ENCODE measurements around the gene CHN2.

- no peak for TF ChIP-seq CTCF (IDR thresholded peaks at IDR 0.05)
- TF ChIP-seq EP300 (IDR thresholded peaks at IDR 0.05), result no peak
- no peak for TF ChIP-seq POLR2AphosphoS5 (IDR thresholded peaks at IDR 0.05)
Observed at GRCh38 chr7:29480934-29481651, 286.5 kb downstream of the CHN2 start.
